HCT116 (cell line): ENCODE measurements around the gene PACS2. TPM values are rescaled to one million over a fixed set of nuclear protein-coding genes. Genes with fewer than 3 reads are reported as not detected.

Experiments
- ATAC-seq: fragments of 200-7000 bp; cut with Tn5 transposase; 2 replicates; pipeline ENCODE4 v1.9.1; 2020; ENCODE audit warnings: mild to moderate bottlenecking, moderate library complexity
- BruUV-seq: library from RNA; stranded (reverse); fragments of 400-500 nt; replicated peaks from 2 replicates; lab custom pipeline; 2021; lab: Mats Ljungman, UMichigan
- CTCF ChIA-PET: fragments of 300-600 bp; sonication (Branson Sonifier 250); formaldehyde crosslinking; loops from one replicate; lab custom pipeline; 2021; ENCODE audit warnings: antibody characterized with exemption; lab: Charles Lee
- POLR2A ChIA-PET: fragments of 300-600, 350-600 bp; sonication (Branson Sonifier 250); formaldehyde crosslinking; loops from one replicate; lab custom pipeline; 2021; ENCODE audit warnings: antibody characterized with exemption; lab: Charles Lee
- RAD21 ChIA-PET, 2 experiments: fragments of 300-600 bp; sonication (Branson Sonifier 250); formaldehyde crosslinking; loops; one replicate each; lab custom pipeline; 2023; ENCODE audit warnings: low total read pairs in 2 of 2; ENCODE audit not compliant: uncharacterized antibody in 2 of 2, unreplicated experiment in 2 of 2, low non-redundant PET in 1 of 2; lab: Charles Lee
- DNase-seq: peaks from one replicate; pipeline ENCODE4 v3.0.0-alpha.2; 2010; ENCODE audit warnings: low read depth, low spot score
- H2AFZ ChIP-seq: fragments of 200-600 bp; shearing (Covaris generic), sonication (generic); 2 replicates; pipeline ENCODE4 v1.6.1; 2017; ENCODE audit warnings: low read depth, mixed run types, mixed read lengths, antibody characterized with exemption, low read length; ENCODE audit not compliant: poor library complexity, severe bottlenecking
- H3K27ac ChIP-seq: 2 replicates; pipeline ENCODE4 v1.5.1; 2012; ENCODE audit warnings: low read depth, low read length
- H3K27me3 ChIP-seq: fragments of 200-600 bp; sonication (generic); 2 replicates; pipeline ENCODE4 v1.6.1; 2016; ENCODE audit warnings: mixed run types, low read length, mixed read lengths; ENCODE audit not compliant: insufficient read depth
- H3K36me3 ChIP-seq, 2 experiments: fragments of 200-500 bp in 1 of 2; fragments of 200-600 bp in 1 of 2; sonication (Bioruptor generic) in 1 of 2; sonication (generic) in 1 of 2; 2 replicates each; pipeline versions ENCODE4 v1.5.1 to v1.6.1; 2014 to 2016; ENCODE audit warnings: low read length in 2 of 2, inconsistent platforms in 1 of 2, mixed read lengths in 1 of 2, mixed run types in 1 of 2; ENCODE audit not compliant: insufficient read depth in 2 of 2, control insufficient read depth in 1 of 2
- H3K4me1 ChIP-seq, 2 experiments: fragments of 200-600 bp in 1 of 2; sonication (generic) in 1 of 2; 2 replicates each; pipeline versions ENCODE4 v1.5.1 to v1.6.1; 2012 to 2017; ENCODE audit warnings: low read length in 2 of 2, inconsistent platforms in 1 of 2, mild to moderate bottlenecking in 1 of 2, mixed read lengths in 1 of 2, mixed run types in 1 of 2, moderate library complexity in 1 of 2; ENCODE audit not compliant: insufficient read depth in 2 of 2, control insufficient read depth in 1 of 2
- H3K4me2 ChIP-seq: fragments of 200-600 bp; sonication (generic); 2 replicates; pipeline ENCODE4 v1.6.1; 2017; ENCODE audit warnings: mixed run types, low read length, mixed read lengths
- H3K4me3 ChIP-seq, 2 experiments: fragments of 200-600 bp in 1 of 2; sonication (generic) in 1 of 2; replicated peaks in 1 of 2; 2 replicates each; pipeline ENCODE4 v1.5.1; 2011 to 2016; ENCODE audit warnings: low read length in 2 of 2, control low read depth in 1 of 2, low read depth in 1 of 2, mild to moderate bottlenecking in 1 of 2, mixed read lengths in 1 of 2, mixed run types in 1 of 2
- H3K79me2 ChIP-seq: fragments of 200-600 bp; sonication (generic); 2 replicates; pipeline ENCODE4 v1.6.1; 2017; ENCODE audit warnings: mild to moderate bottlenecking, mixed run types, low read length, moderate library complexity, mixed read lengths; ENCODE audit not compliant: insufficient read depth
- H3K9ac ChIP-seq: fragments of 200-600 bp; sonication (generic); 2 replicates; pipeline ENCODE4 v1.6.1; 2016; ENCODE audit warnings: low read length, mixed read lengths
- H3K9me2 ChIP-seq: fragments of 200-600 bp; sonication (generic), shearing (Covaris generic); 2 replicates; pipeline ENCODE4 v1.6.1; 2017; ENCODE audit warnings: mixed run types, mild to moderate bottlenecking, moderate library complexity; ENCODE audit not compliant: insufficient read depth
- H3K9me3 ChIP-seq, 2 experiments: fragments of 200-500 bp in 1 of 2; fragments of 200-600 bp in 1 of 2; sonication (Bioruptor generic) in 1 of 2; sonication (generic) in 1 of 2; 2 replicates each; pipeline ENCODE4 v1.6.1; 2014 to 2017; ENCODE audit warnings: low read length in 2 of 2, mixed read lengths in 2 of 2, inconsistent platforms in 1 of 2, low read depth in 1 of 2, mild to moderate bottlenecking in 1 of 2, mixed run types in 1 of 2, moderate library complexity in 1 of 2; ENCODE audit not compliant: control insufficient read depth in 1 of 2, insufficient read depth in 1 of 2
- H4K20me1 ChIP-seq: fragments of 200-600 bp; sonication (generic), shearing (Covaris generic); 2 replicates; pipeline ENCODE4 v1.6.1; 2017; ENCODE audit warnings: mixed run types, mild to moderate bottlenecking, moderate library complexity; ENCODE audit not compliant: insufficient read depth
- ATF3 ChIP-seq: IDR thresholded peaks from 2 replicates; pipeline ENCODE4 v1.6.1; 2012
- CEBPB ChIP-seq: IDR thresholded peaks from 2 replicates; pipeline ENCODE4 v1.6.1; 2012; ENCODE audit warnings: low read depth
- EGR1 ChIP-seq: IDR thresholded peaks from 2 replicates; pipeline ENCODE4 v1.6.1; 2012; ENCODE audit warnings: low read depth
- ELF1 ChIP-seq: IDR thresholded peaks from 2 replicates; pipeline ENCODE4 v1.6.1; 2012; ENCODE audit warnings: low read depth, borderline replicate concordance
- EZH2 ChIP-seq: fragments of 200-600 bp; sonication (generic); IDR thresholded peaks from 2 replicates; pipeline ENCODE4 v1.6.1; 2017; ENCODE audit warnings: antibody characterized with exemption, mixed run types
- EZH2phosphoT487 ChIP-seq: fragments of 200-600 bp; IDR thresholded peaks from 2 replicates; pipeline ENCODE4 v1.6.1; 2018; ENCODE audit warnings: antibody characterized with exemption, borderline replicate concordance
- FOSL1 ChIP-seq: IDR thresholded peaks from 2 replicates; pipeline ENCODE4 v1.6.1; 2012; ENCODE audit warnings: low read depth
- JUND ChIP-seq: IDR thresholded peaks from 2 replicates; pipeline ENCODE4 v1.6.1; 2012
- POLR2AphosphoS5 ChIP-seq: IDR thresholded peaks from 2 replicates; pipeline ENCODE4 v1.6.1; 2011; ENCODE audit warnings: mild to moderate bottlenecking, low read depth, low read length, moderate library complexity
- SRF ChIP-seq: IDR thresholded peaks from 2 replicates; pipeline ENCODE4 v1.6.1; 2012; ENCODE audit warnings: low read depth
- ZNF274 ChIP-seq: fragments of 200-500 bp; sonication (Bioruptor generic); IDR thresholded peaks from 2 replicates; pipeline ENCODE4 v1.6.1; 2014; ENCODE audit warnings: mild to moderate bottlenecking, low read depth, low read length, inconsistent platforms
- intact Hi-C: fragments of 100-400 bp; cut with micrococcal nuclease; formaldehyde crosslinking; loops from 2 replicates; pipeline ENCODE4 v1.10.0; 2022
- total RNA-seq: library from RNA; stranded (reverse); gene quantifications from one replicate; pipeline ENCODE4 v1.2.1, GENCODE V29; 2021; ENCODE audit not compliant: unreplicated experiment
- TF ChIP-seq, protein P1 (sequence below), 3 experiments: fragments of 200-600 bp in 1 of 3; sonication (generic) in 1 of 3; IDR thresholded peaks in 2 of 3; conservative IDR thresholded peaks in 1 of 3; 2 replicates each; pipeline ENCODE4 v1.5.1; 2012 to 2017; ENCODE audit warnings: low read depth in 2 of 3, low read length in 2 of 3, antibody characterized with exemption in 1 of 3, borderline replicate concordance in 1 of 3, control low read depth in 1 of 3, mild to moderate bottlenecking in 1 of 3, mixed read lengths in 1 of 3, mixed run types in 1 of 3, moderate library complexity in 1 of 3; ENCODE audit not compliant: insufficient read depth in 1 of 3

Gene PACS2
- total RNA-seq, 1 experiment from 2014 or later = 75.5 TPM

DNA sequence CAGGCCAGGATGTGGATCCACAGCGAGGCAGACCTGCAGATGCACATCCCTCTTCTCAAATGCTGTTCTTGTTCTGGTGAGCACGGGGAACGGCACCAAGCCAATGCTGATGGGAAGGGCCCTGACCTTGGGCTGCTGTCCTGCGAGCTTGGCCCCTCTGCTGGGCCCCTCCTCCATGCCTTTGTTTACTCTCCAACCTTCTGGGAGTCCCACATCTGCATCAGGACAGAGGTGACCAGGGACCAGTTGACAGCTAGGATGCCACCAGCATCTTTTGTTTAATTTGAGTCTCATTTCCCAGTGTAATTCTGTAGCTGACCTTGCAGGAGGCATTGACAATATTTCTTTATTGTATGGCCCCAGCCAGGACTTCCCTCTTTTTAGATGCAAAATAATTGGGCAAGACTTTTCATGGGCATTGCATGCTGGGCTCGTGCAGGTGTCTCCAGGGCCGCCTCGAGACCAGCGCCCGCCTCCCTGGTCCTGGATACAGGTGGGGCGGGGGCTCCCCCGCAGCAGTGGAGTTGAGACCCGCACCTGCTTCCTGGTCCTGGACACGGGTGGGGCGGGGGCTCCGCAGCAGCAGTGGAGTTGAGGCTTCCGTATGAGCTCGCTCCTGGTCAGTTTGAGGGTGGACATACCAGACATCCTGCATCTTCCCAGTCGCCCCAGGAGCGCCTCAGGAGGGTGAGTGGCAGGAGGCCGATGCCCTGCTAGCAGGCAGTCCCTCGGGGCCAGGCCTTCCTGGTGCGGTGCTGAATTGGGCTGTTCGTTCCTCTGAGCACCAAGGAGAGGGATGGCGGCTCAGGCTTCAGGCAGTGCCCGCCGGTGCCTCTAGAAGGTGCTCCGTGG lies 11.4 kb downstream of the PACS2 start (continued):
- TF ChIP-seq ATF3 (no peak), EZH2phosphoT487 (no peak)

- DNase-seq (no peak), ATAC-seq (no peak)
- peaks cover 55% of the 10 kb centered on the region for H3K79me2 ChIP-seq
- H3K4me2 ChIP-seq = no peak overlapping the region
- H3K36me3 ChIP-seq = no peaks in the 10 kb centered on the region
- BruUV-seq = no TSS peak
- ChIA-PET POLR2A (interaction anchor here (1.0 kb wide), 1 partner anchor 25 kb away, joined by 4 read pairs; no protein-coding TSS in a partner anchor), CTCF (no interaction called here), RAD21 (no interaction called here)
- H3K4me3 ChIP-seq = no peak overlapping the region
- TF ChIP-seq SRF (no peak), EZH2 (no peak), ELF1 (no peak), EGR1 (no peak), POLR2AphosphoS5 (no peak), JUND (no peak), FOSL1 (no peak), ZNF274 (no peak), ATF3 (no peak), CEBPB (no peak)
- TF ChIP-seq, protein P1, sequence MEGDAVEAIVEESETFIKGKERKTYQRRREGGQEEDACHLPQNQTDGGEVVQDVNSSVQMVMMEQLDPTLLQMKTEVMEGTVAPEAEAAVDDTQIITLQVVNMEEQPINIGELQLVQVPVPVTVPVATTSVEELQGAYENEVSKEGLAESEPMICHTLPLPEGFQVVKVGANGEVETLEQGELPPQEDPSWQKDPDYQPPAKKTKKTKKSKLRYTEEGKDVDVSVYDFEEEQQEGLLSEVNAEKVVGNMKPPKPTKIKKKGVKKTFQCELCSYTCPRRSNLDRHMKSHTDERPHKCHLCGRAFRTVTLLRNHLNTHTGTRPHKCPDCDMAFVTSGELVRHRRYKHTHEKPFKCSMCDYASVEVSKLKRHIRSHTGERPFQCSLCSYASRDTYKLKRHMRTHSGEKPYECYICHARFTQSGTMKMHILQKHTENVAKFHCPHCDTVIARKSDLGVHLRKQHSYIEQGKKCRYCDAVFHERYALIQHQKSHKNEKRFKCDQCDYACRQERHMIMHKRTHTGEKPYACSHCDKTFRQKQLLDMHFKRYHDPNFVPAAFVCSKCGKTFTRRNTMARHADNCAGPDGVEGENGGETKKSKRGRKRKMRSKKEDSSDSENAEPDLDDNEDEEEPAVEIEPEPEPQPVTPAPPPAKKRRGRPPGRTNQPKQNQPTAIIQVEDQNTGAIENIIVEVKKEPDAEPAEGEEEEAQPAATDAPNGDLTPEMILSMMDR (IDR thresholded peaks at IDR 0.05 in 2 of 3, conservative IDR thresholded peaks at IDR 0.05 in 1 of 3; ENCODE audit: borderline replicate concordance in 1 of 3, insufficient read depth in 1 of 3, low read depth in 2 of 3, low read length in 2 of 3) = no peak
- H3K27ac ChIP-seq = no peak overlapping the region
- no peaks in the 10 kb centered on the region for H3K27me3 ChIP-seq
- H4K20me1 ChIP-seq = no peaks in the 10 kb centered on the region
- peaks cover 17 to 20% of the 10 kb centered on the region in 2 experiments; a peak in 3 of 4 replicates for H3K4me1 ChIP-seq
- H3K9ac ChIP-seq = no peak overlapping the region
- H3K9me2 ChIP-seq = no peaks in the 10 kb centered on the region
- intact Hi-C loops = no loop called here
- no peaks in the 10 kb centered on the region for H3K9me3 ChIP-seq
- H2AFZ ChIP-seq = no peak overlapping the region
Observed at GRCh38 chr14:105326568-105326867, 12.0 kb downstream of the PACS2 start.
